GM10248 (cell line): ENCODE results near the gene TIMM9.
"Not testable (repeated sequence)": the region's sequence is repeated elsewhere in the genome, so short reads cannot be mapped to it uniquely, and the experiment has no call there.

ENCODE experiments used
- CTCF ChIA-PET: fragments of 300-600 bp; sonication (Branson Sonifier 250); formaldehyde crosslinking; extraction: SDS; loops from one replicate; lab custom pipeline; 2021; ENCODE audit warnings: antibody characterized with exemption; lab: Yijun Ruan, JAX
- POLR2A ChIA-PET: fragments of 350-650 bp; sonication (Branson Sonifier 250); formaldehyde crosslinking; extraction: SDS; loops from one replicate; lab custom pipeline; 2020; ENCODE audit warnings: antibody characterized with exemption; lab: Yijun Ruan, JAX
- DNase-seq: peaks from one replicate; pipeline ENCODE4 v3.0.0; 2012; ENCODE audit errors: extremely low spot score
- CTCF ChIP-seq: IDR thresholded peaks from 2 replicates; pipeline ENCODE4 v1.5.1; 2012; ENCODE audit warnings: mild to moderate bottlenecking, low read depth; ENCODE audit errors: extremely low read depth, missing control alignments, control extremely low read depth

The TIMM9 gene

GRCh38 chr14:58362798-58363412 is 64.4 kb downstream of the TIMM9 start:
- DNase-seq: peak; percentile 25
- CTCF ChIA-PET: interaction anchor here (1.1 to 4.4 kb wide), 2 partner anchors 11 to 135 kb away, joined by 3 to 15 read pairs; no protein-coding TSS in a partner anchor

GRCh38 chr14:58362272-58362671 is 65.1 kb downstream of the TIMM9 start:
- POLR2A ChIA-PET, DNase-seq: not testable (repeated sequence)
- CTCF ChIA-PET: interaction anchor here (1.1 to 4.4 kb wide), 2 partner anchors 10 to 135 kb away, joined by 3 to 15 read pairs; no protein-coding TSS in a partner anchor

More at GRCh38 chr14:58362798-58363412, 64.4 kb downstream of the TIMM9 start:
- POLR2A ChIA-PET: no interaction called here
- TF ChIP-seq CTCF: peak; percentile 14
